Measurements from ENCODE around the gene VAV2.
"Not testable (repeated sequence)": the region's sequence is repeated elsewhere in the genome, so short reads cannot be mapped to it uniquely, and the experiment has no call there.

VAV2 gene

DNA sequence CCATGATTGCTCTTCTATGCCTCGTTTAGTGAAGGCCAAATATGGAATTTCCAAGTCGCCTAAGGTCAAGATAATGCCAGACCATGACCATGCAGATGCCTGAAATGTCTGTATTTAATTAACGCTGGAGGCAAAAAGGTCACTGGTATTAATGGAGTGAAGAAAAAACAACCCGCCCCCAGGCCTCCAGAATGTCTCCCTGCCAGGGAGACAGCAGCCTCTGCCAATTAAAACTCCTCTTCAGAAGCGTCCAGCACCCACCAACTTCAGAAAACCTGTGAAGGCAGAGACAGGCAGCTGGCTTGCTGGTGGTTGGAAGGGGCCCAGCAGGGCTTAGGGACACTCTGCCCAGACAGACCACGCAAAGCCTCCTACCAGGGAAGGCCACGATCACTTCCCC lies 94.4 kb downstream of the VAV2 start:
- no peak overlapping the region for H3K9ac ChIP-seq (ENCODE audit: low read depth, low read length, poor library complexity)
- no peak overlapping the region for H3K27ac ChIP-seq (replicated peaks; ENCODE audit: low read length)
- H3K79me1 ChIP-seq (ENCODE audit: low read depth, low read length) = peaks cover 11% of the 10 kb centered on the region
- H3K14ac ChIP-seq (ENCODE audit: low read length) = no peak overlapping the region
- no peak overlapping the region for H2AFZ ChIP-seq (ENCODE audit: low read length)
- H3K23ac ChIP-seq (ENCODE audit: low read depth, low read length, poor library complexity) = no peak overlapping the region
- no peak overlapping the region for H2BK5ac ChIP-seq (ENCODE audit: low read length)
- peaks cover 0 to 5% of the 10 kb centered on the region in 2 donors for H3K9me3 ChIP-seq (replicated peaks in 1 of 2; ENCODE audit: control insufficient read depth in 2 of 2, insufficient read depth in 1 of 2, low read depth in 1 of 2, low read length in 2 of 2)
- DNase-seq (ENCODE audit: low spot score) = no peak
- WGBS, 2 donors (ENCODE audit: extremely low coverage in 2 of 2, insufficient read length in 2 of 2, insufficient replicate concordance in 1 of 2) = no CpG with 5 or more reads among the region's 7 CpGs
- H3K4me1 ChIP-seq (ENCODE audit: control insufficient read depth in 2 of 2, insufficient read depth in 1 of 2, low read depth in 1 of 2, low read length in 2 of 2) = peaks cover 4 to 23% of the 10 kb centered on the region in 2 donors
- no peak overlapping the region for H4K8ac ChIP-seq (ENCODE audit: low read depth, low read length)
- no peak overlapping the region for H2BK12ac ChIP-seq (ENCODE audit: low read length)
- no peak overlapping the region for H4K91ac ChIP-seq (ENCODE audit: low read depth, low read length, poor library complexity)
- no peak overlapping the region for H2BK15ac ChIP-seq (ENCODE audit: low read length)
- H3K18ac ChIP-seq (ENCODE audit: low read length) = no peak overlapping the region
- no peaks in the 10 kb centered on the region for H3K27me3 ChIP-seq (ENCODE audit: control insufficient read depth in 3 of 3, insufficient read depth in 3 of 3, low read depth in 1 of 3, low read length in 3 of 3)
- H3K4me3 ChIP-seq (ENCODE audit: low read length in 2 of 2) = no peak overlapping the region
- no peak overlapping the region for H2BK120ac ChIP-seq (ENCODE audit: low read depth, low read length)
- no peak overlapping the region for H3K4me2 ChIP-seq (ENCODE audit: insufficient read depth, low read length, poor library complexity, severe bottlenecking)
- H3K4ac ChIP-seq (ENCODE audit: low read length) = no peak overlapping the region
- no peak overlapping the region for H2AK5ac ChIP-seq (ENCODE audit: low read depth, low read length)
- H3K36me3 ChIP-seq (replicated peaks in 1 of 2; ENCODE audit: control insufficient read depth in 2 of 2, insufficient read depth in 2 of 2, low read length in 2 of 2) = peaks cover 0 to 20% of the 10 kb centered on the region in 2 donors

DNA sequence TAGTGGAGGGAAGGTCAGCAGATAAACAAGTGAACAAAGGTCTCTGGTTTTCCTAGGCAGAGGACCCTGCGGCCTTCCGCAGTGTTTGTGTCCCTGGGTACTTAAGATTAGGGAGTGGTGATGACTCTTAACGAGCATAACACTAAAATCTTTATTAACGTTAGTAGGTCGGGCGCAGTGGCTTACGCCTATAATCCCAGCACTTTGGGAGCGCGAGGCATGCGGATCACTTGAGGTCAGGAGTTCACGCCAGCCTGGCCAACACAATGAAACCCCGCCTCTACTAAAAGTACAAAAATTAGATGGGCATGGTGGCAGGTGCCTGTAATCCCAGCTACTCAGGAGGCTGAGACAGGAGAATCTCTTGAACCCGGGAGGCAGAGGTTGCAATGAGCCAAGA lies 96.1 kb downstream of the VAV2 start:
- H3K27me3 ChIP-seq (ENCODE audit: control insufficient read depth in 3 of 3, insufficient read depth in 3 of 3, low read depth in 1 of 3, low read length in 3 of 3); H3K9ac ChIP-seq (ENCODE audit: low read depth, low read length, poor library complexity); H3K14ac ChIP-seq (ENCODE audit: low read length); H2BK15ac ChIP-seq (ENCODE audit: low read length); H2BK120ac ChIP-seq (ENCODE audit: low read depth, low read length); H4K8ac ChIP-seq (ENCODE audit: low read depth, low read length); DNase-seq (ENCODE audit: low spot score); H2AFZ ChIP-seq (ENCODE audit: low read length); H3K18ac ChIP-seq (ENCODE audit: low read length); H3K4me3 ChIP-seq (ENCODE audit: low read length in 2 of 2); H3K23ac ChIP-seq (ENCODE audit: low read depth, low read length, poor library complexity); H3K4ac ChIP-seq (ENCODE audit: low read length); H3K9me3 ChIP-seq (replicated peaks in 1 of 2; ENCODE audit: control insufficient read depth in 2 of 2, insufficient read depth in 1 of 2, low read depth in 1 of 2, low read length in 2 of 2); H3K27ac ChIP-seq (replicated peaks; ENCODE audit: low read length); H2AK5ac ChIP-seq (ENCODE audit: low read depth, low read length); H2BK5ac ChIP-seq (ENCODE audit: low read length); H3K4me2 ChIP-seq (ENCODE audit: insufficient read depth, low read length, poor library complexity, severe bottlenecking); H2BK12ac ChIP-seq (ENCODE audit: low read length); H4K91ac ChIP-seq (ENCODE audit: low read depth, low read length, poor library complexity): not testable (repeated sequence)
- WGBS, 2 donors (ENCODE audit: extremely low coverage in 2 of 2, insufficient read length in 2 of 2, insufficient replicate concordance in 1 of 2) = no CpG with 5 or more reads among the region's 13 CpGs
- peaks cover 7 to 29% of the 10 kb centered on the region in 2 donors for H3K4me1 ChIP-seq (ENCODE audit: control insufficient read depth in 2 of 2, insufficient read depth in 1 of 2, low read depth in 1 of 2, low read length in 2 of 2)
- H3K79me1 ChIP-seq (ENCODE audit: low read depth, low read length) = peaks cover 11% of the 10 kb centered on the region
- H3K36me3 ChIP-seq (replicated peaks in 1 of 2; ENCODE audit: control insufficient read depth in 2 of 2, insufficient read depth in 2 of 2, low read length in 2 of 2) = peaks cover 0 to 20% of the 10 kb centered on the region in 2 donors

DNA sequence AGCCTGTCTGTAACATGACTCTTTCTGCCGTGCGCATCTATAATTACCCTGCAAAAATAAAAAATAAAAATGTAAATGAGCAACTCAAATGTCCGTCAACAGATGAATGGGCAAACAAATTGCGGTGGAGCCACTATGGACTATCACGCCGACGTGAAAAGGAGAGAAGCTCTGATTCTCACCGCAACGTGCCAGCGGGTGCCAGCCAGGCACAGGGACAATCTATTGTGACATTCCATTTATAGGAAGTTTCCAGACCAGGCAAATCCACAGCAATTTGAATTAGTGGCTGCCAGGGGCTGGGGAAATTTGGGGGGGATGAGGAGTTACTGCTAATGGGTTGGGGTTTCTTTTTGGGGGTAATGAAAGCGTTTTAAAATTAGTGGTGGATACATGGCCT lies 96.8 kb downstream of the VAV2 start:
- no peak overlapping the region for H3K4ac ChIP-seq (ENCODE audit: low read length)
- H3K9me3 ChIP-seq (replicated peaks in 1 of 2; ENCODE audit: control insufficient read depth in 2 of 2, insufficient read depth in 1 of 2, low read depth in 1 of 2, low read length in 2 of 2) = peaks cover 2 to 5% of the 10 kb centered on the region in 2 donors
- H3K14ac ChIP-seq (ENCODE audit: low read length) = no peak overlapping the region
- H3K9ac ChIP-seq (ENCODE audit: low read depth, low read length, poor library complexity) = no peak overlapping the region
- H3K23ac ChIP-seq (ENCODE audit: low read depth, low read length, poor library complexity) = no peak overlapping the region
- H4K91ac ChIP-seq (ENCODE audit: low read depth, low read length, poor library complexity) = no peak overlapping the region
- no CpG with 5 or more reads among the region's 11 CpGs for whole genome bisulfite sequencing, 2 donors (ENCODE audit: extremely low coverage in 2 of 2, insufficient read length in 2 of 2, insufficient replicate concordance in 1 of 2)
- H3K4me2 ChIP-seq (ENCODE audit: insufficient read depth, low read length, poor library complexity, severe bottlenecking) = no peak overlapping the region
- no peak overlapping the region for H2BK120ac ChIP-seq (ENCODE audit: low read depth, low read length)
- no peak overlapping the region for H2AFZ ChIP-seq (ENCODE audit: low read length)
- no peak overlapping the region for H2BK15ac ChIP-seq (ENCODE audit: low read length)
- no peak overlapping the region for H2BK5ac ChIP-seq (ENCODE audit: low read length)
- H2BK12ac ChIP-seq (ENCODE audit: low read length) = no peak overlapping the region
- H4K8ac ChIP-seq (ENCODE audit: low read depth, low read length) = no peak overlapping the region
- peaks cover 14% of the 10 kb centered on the region for H3K79me1 ChIP-seq (ENCODE audit: low read depth, low read length)
- H3K4me3 ChIP-seq (ENCODE audit: low read length in 2 of 2) = no peak overlapping the region
- no peaks in the 10 kb centered on the region for H3K27me3 ChIP-seq (ENCODE audit: control insufficient read depth in 3 of 3, insufficient read depth in 3 of 3, low read depth in 1 of 3, low read length in 3 of 3)
- peaks cover 0 to 20% of the 10 kb centered on the region in 2 donors for H3K36me3 ChIP-seq (replicated peaks in 1 of 2; ENCODE audit: control insufficient read depth in 2 of 2, insufficient read depth in 2 of 2, low read length in 2 of 2)
- H2AK5ac ChIP-seq (ENCODE audit: low read depth, low read length) = no peak overlapping the region
- H3K18ac ChIP-seq (ENCODE audit: low read length) = peak overlapping the region; percentile 74
- H3K27ac ChIP-seq (replicated peaks; ENCODE audit: low read length) = peak overlapping the region; percentile 32
- no peak for DNase-seq (ENCODE audit: low spot score)
- H3K4me1 ChIP-seq (ENCODE audit: control insufficient read depth in 2 of 2, insufficient read depth in 1 of 2, low read depth in 1 of 2, low read length in 2 of 2) = peaks cover 12 to 29% of the 10 kb centered on the region in 2 donors

DNA sequence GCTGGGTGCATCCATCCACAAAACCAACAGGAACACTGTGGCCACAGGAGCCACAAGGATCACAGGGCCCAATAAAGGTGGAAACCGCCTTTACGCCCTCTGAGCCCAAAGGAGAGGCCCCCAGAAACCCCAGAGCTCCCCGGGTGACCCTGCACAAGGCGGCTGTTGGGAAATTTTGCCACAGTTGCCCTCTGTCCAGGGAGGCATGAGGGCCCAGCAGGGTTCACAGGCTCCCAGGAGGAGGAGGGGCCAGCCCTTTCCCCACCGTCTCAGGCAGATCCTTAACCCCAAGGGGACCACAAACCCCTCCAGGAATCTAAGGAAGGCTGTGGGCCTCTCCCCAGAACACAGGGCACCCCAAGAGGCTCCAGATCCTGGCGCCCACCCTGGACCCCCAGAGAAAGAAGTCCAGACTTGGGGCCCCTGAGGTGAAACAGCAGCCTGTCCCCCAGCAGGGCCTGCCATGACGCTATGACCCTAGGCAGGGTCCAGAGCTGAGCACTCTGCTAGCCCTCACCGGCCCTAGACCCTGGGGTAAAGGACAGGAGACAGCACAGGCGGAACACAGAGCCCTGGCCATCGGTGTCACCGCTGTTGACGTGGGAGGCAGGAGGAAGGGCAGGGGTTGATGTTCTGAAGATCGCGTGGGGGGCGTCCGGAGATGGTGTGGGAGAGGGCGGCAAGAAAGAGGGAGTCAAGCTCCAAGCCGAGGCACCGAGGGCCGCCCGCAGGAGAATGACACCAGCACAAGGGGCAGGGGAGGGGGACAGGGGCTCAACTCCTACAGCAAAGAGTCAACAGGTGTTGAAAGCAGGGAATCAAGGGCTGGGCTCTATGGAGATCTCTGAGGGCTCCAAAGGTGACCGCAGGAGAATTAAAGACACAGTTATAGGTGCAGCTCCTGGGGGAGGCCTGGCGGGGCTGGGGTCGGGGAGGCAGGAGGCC lies 97.5 kb downstream of the VAV2 start:
- no peak for DNase-seq (ENCODE audit: low spot score)
- peaks cover 0 to 20% of the 10 kb centered on the region in 2 donors for H3K36me3 ChIP-seq (replicated peaks in 1 of 2; ENCODE audit: control insufficient read depth in 2 of 2, insufficient read depth in 2 of 2, low read length in 2 of 2)
- peaks cover 2 to 5% of the 10 kb centered on the region in 2 donors for H3K9me3 ChIP-seq (replicated peaks in 1 of 2; ENCODE audit: control insufficient read depth in 2 of 2, insufficient read depth in 1 of 2, low read depth in 1 of 2, low read length in 2 of 2)
- peaks cover 18 to 35% of the 10 kb centered on the region in 2 donors for H3K4me1 ChIP-seq (ENCODE audit: control insufficient read depth in 2 of 2, insufficient read depth in 1 of 2, low read depth in 1 of 2, low read length in 2 of 2)
- no peaks in the 10 kb centered on the region for H3K27me3 ChIP-seq (ENCODE audit: control insufficient read depth in 3 of 3, insufficient read depth in 3 of 3, low read depth in 1 of 3, low read length in 3 of 3)
- peak overlapping the region; percentile 96 for H2BK15ac ChIP-seq (ENCODE audit: low read length)
- H3K4me2 ChIP-seq (ENCODE audit: insufficient read depth, low read length, poor library complexity, severe bottlenecking) = no peak overlapping the region
- peak overlapping the region; percentile 15 for H2BK5ac ChIP-seq (ENCODE audit: low read length)
- H3K23ac ChIP-seq (ENCODE audit: low read depth, low read length, poor library complexity) = peak overlapping the region; percentile 23
- peak overlapping the region; percentile 97 for H2BK120ac ChIP-seq (ENCODE audit: low read depth, low read length)
- peak overlapping the region; percentile 15 for H3K27ac ChIP-seq (replicated peaks; ENCODE audit: low read length)
- peak overlapping the region; percentile 97 for H2AK5ac ChIP-seq (ENCODE audit: low read depth, low read length)
- whole genome bisulfite sequencing, 2 donors (ENCODE audit: extremely low coverage in 2 of 2, insufficient read length in 2 of 2, insufficient replicate concordance in 1 of 2) = no CpG with 5 or more reads among the region's 24 CpGs
- H2AFZ ChIP-seq (ENCODE audit: low read length) = no peak overlapping the region
- no peak overlapping the region for H3K4me3 ChIP-seq (ENCODE audit: low read length in 2 of 2)
- peak overlapping the region; percentile 8 for H3K4ac ChIP-seq (ENCODE audit: low read length)
- peak overlapping the region; percentile 91 for H3K18ac ChIP-seq (ENCODE audit: low read length)
- no peak overlapping the region for H4K8ac ChIP-seq (ENCODE audit: low read depth, low read length)
- H3K9ac ChIP-seq (ENCODE audit: low read depth, low read length, poor library complexity) = no peak overlapping the region
- H2BK12ac ChIP-seq (ENCODE audit: low read length) = peak overlapping the region; percentile 63
- peak overlapping the region; percentile 64 for H4K91ac ChIP-seq (ENCODE audit: low read depth, low read length, poor library complexity)
- H3K79me1 ChIP-seq (ENCODE audit: low read depth, low read length) = peaks cover 14% of the 10 kb centered on the region
- peak overlapping the region; percentile 87 for H3K14ac ChIP-seq (ENCODE audit: low read length)

Measured in neuronal stem cell (in vitro differentiated cells).